Medulla oblongata (tissue), 1 donor: ENCODE measurements around the gene NUP93.

Experiments
- DNase-seq: peaks from one replicate; pipeline ENCODE4 v3.0.0-alpha.2; 2015; ENCODE audit errors: extremely low spot score

Gene NUP93

DNA sequence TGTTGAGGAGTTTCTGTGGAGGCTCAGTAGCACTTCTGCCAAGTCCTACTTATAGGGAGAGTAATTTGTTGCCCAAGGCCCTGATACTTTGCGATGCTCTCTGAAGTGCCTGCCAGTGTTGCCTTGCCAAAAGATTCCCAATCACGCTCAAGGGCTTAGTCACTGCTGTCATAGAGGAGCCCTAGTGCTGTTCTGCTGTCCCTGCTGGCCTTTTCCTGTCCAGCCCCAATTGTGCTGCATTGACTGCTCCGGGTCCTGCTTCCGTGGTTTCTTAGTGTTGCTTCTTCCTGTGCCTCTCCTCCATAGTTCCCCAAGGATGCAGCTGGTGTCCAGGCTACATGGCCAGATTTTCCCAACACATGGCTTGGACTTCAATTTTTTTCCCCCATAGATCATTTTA, 13.9 kb downstream of the NUP93 start:
- no peak for DNase-seq

DNA sequence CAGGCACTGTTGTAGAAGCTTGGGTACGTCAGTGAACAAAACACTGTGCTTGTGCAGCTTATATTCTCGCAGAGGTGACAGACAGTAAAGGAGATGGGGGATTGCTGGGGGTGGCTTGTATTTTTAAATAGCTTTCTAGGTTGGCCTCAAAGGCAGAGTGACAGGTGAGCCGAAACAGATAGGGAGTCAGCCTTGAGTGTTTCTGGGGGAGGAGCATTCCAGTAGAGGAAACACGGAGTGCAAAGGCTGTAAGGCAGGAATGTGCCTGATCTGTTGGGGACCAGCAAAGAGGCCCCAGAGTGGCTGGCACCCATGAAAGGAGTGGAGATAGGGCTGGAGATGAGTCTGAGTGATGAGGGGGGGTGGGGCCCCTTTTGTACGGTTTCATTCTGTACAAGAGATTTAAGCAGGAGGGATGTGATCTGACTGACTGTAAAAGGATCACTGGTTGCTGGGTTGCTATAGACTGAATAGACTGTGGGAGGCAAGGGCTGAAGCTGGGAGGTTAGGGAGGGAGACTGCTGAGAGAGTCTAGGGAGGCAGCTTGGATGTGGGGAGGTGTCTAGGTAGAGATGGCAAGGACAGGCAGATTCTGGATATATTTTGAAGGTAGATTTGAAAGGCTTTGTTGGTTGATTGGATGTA, 15.2 kb downstream of the NUP93 start:
- DNase-seq = no peak

DNA sequence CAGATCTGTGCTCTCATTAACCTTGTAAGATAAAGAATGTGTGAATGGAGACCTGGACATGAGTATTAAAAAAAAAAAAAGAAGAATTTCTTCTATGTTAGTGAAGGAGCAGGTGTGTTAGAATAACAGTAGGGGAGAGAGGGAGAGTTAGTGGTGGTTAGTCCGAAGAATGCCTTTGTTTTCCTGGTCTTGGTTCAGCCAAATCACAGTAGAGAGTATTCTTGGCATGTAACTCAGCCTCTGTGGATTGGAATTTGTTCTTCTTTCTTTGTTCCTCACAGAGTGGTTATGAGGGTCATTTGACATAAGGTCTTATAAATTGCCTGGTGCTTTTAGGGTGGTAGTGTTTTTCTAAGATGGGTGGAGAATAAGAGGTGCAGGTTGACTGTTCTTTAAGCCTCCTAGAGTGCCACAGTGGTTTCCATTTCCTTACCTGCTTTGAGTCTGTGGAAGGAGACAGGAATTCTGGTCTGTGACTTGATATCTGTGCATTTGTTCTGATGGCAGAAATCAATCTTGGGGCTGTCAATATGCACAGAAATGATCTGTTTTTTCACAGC, 17.6 kb downstream of the NUP93 start:
- no peak for DNase-seq

DNA sequence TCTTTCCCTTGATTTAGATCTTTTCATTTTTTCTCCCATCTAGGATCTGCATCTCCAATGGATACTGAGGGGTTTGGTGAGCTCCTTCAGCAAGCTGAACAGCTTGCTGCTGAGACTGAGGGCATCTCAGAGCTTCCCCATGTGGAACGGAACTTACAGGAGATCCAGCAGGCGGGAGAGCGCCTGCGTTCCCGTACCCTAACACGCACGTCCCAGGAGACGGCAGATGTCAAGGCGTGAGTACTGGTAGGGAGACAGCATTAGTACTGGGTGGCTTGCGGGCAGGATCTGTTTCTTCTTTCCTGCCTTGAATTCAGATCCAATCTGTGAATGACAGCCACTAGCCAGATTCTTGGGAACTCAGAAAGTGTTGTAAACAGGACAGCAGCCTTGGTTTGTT, 18.3 kb downstream of the NUP93 start:
- DNase-seq = no peak

DNA sequence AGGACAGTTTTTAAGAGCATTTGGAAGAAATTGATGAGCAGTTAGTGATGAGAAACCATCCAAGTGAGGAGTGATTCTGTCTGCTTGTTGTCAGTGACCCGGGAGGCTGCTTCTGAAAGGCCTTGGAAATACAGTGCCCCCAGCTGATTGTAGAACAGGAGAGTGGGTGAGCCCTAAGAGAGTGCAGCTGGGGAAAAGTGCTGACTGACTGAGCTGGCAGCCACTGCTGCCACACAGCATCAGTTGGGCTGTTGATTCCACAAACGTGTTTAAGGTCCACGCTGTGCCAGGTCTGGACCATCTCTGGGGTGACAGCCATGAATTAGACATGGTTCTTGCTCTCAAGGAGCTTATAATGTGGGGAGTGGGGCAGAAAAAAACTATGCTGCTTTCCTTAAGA, 18.9 kb downstream of the NUP93 start:
- no peak for DNase-seq

DNA sequence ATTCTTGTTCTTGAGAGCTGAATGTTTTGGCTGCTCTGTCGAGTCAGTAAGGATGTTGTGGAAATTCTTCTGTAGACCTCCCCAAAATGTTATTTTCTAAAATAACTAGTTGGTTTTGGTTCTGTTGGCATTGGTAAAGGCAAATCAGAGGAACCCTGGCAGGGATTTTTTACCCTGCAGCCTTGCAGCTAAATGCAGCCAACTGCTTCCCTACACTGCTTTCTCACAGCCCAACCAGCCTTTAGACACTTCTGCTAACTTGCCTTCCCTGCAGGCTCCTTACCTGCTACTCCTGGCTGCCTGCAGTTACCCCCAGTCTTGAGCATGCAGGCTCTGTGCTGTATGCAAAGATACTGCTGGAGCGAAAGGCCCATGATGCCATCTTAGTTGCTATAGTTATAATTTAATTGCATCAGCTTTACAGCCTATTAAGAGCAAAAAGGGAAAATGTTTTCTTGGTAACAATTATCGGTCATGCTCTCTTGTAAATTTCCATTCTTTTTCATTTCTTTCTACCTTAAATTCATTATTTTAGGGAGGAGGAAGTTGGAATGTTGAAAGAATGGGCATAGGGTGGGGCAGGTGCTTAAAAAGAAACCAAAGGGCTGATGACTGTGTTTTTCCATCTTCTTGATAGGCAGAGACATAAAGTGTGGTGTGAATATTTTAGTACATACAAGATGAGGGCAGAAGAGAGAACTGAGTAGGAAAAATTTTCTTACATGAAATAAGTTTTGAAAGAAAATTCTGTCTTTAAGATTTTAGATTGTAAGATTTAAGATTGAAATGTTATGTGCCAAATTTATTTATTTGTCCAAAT, 20.0 kb downstream of the NUP93 start:
- DNase-seq = no peak

DNA sequence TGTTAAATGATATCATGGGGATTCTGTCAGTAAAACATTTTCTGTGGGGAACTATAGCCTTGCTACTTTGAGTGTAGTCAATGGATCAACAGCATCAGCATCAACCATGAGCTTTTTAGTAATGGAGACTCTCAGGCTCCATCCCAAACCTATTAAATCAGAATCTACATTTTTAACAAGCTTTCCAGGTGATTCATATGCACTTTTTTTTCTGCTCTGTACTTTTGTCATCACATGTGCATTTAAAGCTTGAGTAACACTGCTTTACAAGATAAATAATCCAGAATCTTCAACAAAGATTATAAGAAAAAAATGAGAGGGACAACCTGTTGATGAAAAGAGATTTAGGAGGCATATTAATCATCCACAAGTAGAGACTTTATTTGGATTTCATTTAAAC, 23.5 kb downstream of the NUP93 start:
- no peak for DNase-seq

DNA sequence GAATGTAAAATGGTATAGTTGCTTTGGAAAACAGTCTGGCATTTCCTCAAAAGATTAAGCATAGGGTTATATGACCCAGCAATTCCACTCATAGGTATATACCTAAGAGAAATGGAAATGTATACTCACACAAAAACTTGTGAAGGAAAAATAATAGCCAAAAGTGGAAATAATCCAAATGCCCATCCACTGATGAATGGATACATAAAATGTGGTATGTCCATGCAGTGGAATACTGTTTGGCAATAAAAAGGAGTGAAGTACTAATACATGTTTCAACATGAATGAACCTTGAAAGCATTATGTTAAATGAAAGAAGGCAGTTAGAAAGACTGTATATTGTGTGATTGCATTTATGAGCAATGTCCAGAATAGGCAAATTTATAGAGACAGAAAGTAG, 25.1 kb downstream of the NUP93 start:
- DNase-seq = no peak

DNA sequence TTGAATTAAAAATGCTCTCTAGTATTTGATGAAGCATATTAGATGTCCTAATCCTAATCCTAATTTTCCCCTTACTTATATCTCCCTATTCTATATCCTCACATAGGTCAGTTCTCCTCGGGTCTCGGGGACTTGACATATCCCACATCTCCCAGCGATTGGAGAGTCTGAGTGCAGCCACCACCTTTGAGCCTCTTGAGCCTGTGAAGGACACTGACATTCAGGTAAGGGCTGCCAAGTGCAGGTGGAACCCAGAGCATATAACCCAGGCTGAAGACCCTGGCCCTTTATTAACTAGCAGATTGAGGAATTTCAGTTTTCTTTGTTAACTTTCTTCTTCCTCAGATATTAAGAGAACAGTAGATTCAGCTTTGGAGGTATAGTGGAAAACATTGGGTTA, 28.5 kb downstream of the NUP93 start:
- DNase-seq = no peak

DNA sequence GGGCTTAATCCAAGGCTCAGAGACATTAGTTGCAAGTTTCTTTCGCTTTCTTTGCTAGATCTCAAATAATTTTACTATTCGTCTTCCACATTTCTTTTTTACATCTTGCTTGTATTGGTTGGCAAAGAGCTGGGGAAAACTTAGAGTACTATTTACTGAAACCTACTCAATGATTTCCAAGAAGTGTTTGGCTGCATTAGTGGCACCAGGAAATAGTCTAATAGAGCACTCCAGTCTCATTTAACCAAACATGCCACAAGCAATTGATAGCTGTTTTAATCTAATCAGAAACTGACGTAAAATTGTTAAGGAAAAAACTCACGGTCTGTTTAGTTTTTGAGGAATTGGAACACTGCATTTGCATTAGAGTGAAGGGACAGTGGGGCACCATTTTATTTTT, 29.0 kb downstream of the NUP93 start:
- DNase-seq = no peak

DNA sequence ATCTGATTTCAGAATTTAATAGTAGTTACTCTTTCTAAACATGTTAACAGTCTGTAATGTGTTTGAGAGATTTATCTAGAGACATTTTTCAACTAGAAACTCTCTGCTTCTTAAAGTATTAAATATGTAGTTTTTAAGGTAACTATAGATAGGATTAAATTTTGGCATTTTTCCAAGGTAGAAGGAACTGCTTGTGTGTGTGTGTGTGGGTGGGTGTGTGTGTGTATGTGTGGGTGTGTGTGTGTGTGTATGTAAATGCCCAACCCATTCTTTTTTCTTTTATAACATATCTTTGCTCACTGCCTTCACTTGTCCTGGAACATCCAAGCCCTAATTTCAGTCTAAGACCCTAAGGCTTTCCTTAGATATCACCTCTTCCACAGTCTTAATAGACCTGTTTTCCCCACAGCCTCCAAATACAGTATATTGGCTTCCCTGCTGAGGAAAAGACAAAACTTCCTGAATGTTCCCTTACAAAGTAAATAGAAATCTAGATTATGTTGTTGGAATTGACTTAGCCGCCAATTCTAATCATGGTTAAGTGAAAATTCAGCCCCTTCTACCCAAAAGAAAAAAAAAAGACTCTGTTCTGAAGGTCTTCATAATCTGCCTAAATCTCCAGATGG, 33.5 kb downstream of the NUP93 start:
- no peak for DNase-seq

DNA sequence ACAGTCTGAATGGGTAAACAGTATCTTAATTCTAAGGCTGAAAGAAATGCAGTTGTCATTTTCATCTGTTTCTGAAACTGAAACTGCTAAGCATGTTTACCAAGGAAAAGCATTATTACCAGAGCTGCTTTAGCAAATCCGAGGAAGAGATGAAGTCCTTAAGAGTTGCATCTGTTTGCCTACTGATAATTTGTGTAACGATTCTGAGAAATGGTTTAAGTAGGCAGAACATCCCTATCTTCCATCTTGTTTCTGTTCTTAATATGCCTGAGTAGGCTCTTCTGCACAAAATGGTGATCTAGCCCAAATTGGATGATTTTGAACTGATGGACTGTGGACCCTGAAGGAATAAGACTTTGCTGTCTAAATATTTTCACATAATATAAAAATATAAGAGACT, 34.9 kb downstream of the NUP93 start:
- no peak for DNase-seq

DNA sequence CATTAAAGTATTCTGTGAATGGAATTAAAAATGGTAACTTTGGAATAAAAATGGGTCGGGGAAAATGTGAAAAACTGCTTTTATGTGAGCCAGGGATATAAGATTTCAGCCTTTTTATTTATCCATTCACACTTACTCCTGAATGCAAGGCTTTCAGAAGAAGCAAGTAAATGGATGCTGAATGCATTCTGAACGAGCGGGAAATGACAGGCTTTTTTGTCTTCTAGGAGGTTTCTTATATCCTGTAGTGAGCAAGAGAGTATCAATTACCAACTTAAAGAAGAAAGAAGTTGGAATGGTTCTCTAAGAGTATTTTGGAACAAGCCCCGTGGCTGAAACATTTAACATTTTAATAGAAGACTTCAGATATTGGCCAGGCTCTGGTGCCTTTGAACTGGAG, 36.0 kb downstream of the NUP93 start:
- DNase-seq = no peak

DNA sequence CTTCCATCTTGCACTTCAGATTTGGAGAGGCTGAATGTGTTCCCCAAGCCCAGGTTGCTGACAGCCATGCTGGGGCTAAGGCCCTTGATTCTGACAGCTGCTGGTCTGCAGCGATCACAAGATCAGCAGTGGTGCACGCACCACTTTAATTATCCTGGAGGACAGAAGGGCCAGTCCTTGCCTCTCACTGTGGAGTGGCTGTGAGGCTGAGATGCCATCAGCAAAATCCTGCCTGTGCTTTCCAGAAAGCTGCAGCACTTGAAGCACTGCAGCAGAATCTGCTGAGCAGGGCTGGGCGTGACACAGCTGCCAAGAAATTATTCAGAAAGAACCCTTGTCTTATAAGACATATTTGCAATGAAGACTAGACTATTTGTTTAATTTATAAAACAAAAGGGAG, 37.1 kb downstream of the NUP93 start:
- DNase-seq = no peak

DNA sequence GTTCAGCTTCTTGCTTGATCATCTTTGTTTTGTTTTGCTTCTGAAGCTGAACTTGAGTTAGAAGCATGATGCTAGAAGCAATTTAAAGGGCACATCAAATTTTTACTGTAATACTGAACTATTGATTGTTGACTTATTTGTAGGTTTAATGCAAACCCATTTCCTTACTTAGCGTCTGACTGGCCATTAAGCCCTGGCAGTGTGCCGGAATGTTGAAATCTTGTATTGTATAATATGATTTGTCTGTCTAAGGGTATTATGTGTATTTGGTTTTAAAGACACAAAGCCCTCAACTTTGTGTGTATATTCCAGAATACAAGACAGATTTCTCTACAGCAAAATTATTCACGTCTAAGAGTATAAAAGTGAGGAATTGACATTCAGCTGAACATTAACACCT, 39.7 kb downstream of the NUP93 start:
- no peak for DNase-seq

DNA sequence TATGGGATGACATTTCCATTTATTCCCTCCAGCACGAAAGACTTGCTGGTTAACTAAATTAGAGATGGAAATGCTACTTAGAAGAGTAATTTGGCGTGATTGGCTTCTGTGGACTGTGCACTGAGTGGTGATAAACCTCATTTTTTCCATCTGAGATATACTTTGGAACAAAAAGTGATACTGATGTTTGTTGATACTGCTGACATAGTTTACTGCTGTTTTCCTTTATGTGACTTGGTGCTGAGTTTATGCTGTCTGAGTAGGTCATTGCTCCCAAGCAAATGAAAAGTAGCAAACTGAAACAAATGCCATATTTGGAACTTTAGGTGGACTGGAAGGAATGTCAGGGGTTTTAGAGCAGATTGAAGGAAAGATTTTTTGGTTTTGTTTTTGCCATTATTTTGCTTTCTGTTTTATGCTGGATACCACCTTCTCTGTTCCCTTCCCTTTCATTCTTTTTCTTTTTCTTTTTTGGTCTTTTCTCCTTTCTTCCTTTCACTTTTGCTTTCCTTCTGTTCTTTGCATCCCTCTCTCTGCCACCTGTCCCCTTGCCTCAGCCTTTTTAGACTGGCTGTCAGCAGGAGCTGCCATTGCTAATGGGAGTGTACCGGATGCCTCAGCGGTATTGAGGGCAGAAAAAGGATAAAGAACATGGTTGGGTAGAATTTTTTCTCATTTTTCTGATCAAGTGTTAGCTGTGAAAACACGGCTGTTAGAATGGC, 41.8 kb downstream of the NUP93 start:
- no peak for DNase-seq

DNA sequence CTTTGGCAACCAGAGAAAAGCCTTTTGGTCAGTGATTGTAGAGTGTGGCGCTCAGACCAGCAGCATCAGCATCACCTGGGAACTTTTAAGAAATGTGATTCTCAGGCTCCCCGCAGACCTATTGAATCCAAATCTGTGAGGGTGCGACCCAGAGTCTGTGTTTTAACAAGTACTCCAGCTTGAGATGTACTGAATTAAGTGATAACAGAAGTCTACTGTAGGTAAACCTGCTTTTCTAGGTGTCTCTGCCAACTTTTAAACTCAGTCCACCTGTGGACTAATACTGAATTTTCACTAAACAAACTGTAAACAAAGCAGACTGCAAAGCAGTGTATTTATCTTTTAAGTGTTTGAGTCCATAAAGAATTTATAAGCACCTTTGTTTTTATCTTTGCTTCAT, 43.6 kb downstream of the NUP93 start:
- no peak for DNase-seq

DNA sequence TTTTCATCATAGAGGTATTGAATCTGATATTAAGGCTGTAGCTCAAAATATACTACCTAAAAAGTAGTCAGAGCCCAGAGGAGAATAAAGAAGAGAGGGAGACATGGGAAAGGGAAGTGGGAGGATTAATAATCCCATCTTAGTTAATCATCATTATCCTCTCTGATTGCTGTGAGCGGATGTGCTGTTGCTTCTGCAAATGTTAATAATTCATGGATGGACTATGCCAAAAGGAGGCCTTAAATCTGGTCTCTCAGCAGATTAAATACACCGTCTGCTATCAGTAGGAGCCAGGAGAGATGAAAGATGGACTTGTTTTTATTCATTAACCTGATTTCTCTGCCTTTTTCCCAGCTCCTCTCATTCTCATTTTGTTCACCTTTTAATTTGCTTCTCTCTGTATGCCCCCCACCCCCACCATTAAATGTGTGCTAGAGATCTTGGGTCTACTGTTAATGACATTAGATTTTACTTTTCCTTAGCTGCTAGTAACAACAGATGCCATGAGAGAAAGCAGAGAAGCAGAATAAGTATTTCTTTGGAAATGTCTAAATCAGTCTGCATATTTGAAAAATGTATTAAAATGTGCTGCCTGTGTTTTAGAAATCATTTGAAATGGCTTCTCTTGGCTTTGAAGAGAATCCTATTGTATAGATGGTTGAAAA, 44.2 kb downstream of the NUP93 start:
- no peak for DNase-seq

DNA sequence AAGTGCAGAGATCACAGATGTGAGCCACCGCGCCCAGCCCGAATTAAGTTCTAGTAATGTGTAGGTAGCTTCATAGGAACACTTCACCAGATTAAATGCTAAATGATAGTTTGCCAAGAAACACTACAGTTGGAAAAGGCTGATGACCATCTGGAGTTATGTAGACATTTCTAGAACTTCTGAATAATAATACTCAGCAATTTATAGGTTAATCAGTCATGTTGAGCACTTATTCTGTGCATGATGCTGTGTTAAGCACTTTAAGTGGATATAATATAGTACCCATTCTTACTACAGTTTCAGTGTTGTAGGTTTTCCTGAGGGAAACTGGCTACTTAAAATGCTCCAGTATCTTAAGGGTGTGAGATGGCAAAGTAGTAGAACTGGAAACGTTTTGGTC, 45.2 kb downstream of the NUP93 start:
- DNase-seq = no peak

DNA sequence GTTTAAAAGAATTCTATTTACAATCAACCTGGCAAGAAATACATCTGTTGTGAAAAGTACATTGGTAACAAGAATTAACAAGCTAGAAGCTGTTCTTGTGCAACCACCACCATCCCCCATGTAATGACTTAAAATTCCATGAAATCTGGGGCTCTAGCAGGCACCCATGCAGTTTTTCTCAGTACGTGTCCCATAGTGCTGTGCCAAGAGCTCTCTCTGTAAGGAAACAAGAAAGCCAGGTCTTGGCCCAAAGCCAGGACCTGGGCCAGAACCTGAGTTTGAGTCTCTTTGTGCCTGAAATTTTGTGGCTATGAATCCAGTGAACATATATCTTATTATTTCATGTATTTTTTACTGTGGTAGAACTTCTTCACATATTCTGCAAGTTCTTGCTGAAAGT, 46.6 kb downstream of the NUP93 start:
- peak; percentile 38 for DNase-seq

DNA sequence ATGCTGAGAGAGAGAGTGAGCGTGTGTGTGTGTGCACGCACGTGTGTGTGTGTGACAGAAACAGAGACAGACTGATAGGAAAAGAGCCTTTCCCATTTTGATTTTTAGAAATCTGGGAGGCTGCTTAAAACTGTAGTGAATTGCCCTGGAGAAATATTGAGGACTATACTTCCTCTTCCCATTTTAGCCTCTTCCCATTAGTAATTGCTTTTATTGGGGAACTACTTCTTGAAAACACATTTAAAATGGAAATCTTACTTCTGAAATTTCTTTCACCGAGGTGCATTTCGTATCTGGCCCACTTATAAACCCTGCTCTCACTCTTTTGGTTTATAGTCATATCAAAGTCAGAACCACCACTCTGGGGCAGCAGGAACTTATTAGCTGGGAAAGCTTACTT, 47.1 kb downstream of the NUP93 start:
- DNase-seq = no peak

DNA sequence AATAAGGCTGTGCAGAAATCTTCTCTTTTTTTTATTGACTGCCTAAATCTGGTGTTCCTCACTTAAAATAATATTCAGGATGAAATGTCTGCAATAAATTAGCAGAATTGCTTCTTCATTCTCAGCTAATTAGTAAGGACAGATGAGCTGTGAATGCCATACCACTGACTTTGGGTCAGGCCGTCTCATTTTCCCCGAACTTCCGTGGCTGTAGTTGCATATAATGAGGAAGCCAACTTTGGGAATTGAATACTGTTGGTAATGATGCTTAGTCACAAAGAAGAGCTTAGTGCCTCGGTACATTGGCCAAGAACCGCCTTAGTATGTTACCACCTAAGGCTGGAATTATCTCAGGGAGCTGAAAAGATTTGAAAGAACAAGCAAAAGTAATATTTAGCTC, 47.6 kb downstream of the NUP93 start:
- DNase-seq = no peak
